ENCODE data around the gene KLF13. TPM values are rescaled to one million over a fixed set of nuclear protein-coding genes. Genes with fewer than 3 reads are reported as not detected.
A peak's percentile ranks its signal among the peaks of the same experiment; 100 is the strongest.

KLF13 gene
- total RNA-seq, 1 donor from 2014 or later: 21.4 TPM

DNA sequence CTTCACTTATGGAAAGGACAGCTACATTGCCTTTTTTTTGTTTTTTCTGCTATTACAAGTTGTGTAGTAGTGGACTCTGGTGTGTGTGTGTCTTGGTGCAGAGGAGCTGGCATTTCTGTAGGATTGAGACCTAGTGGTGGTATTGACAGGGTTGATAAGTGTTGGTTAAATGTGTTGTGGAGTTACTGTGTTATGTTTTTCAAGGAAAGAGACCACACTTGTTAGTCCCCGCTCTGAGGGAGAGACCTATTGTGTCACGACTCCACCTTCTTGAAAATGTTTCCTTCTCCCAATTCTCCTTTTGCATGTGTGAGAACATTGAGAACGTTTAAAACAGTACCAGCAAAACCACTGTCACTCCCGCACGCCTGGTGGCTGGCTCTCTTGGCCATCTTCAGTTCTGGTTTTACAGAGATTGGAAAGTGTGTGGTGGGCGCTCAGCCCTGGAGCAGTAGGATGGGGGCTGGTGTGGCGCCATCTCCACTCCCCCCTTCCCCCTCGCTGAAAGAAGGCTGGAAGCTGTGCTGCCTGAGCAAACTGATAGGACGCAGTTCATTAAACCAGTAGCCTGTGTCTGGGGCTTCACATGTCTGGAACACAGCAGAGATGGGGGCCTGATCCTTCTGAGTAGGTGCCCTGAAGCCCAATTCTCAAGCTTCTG, 5.5 kb downstream of the KLF13 start:
- no peak for DNase-seq (ENCODE audit: low read depth in 2 of 2)

DNA sequence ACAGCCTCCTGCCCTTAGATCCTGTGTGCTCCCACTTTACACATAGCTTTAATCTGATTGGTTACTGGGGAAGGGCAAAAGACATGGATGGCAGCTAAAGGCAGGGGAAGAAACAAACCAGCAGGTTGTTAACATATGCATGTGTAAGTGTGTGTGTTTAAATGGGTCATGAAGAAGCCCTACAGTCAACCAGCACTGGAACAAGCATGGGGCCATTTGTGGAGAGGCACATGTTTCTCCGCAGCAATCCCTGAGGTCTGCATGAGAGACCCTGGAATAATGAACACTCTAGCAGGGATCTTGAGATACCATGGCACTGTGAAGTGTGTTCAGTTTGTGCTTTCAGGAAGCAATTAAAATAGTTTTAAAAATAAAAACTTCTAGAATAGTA, 6.0 kb downstream of the KLF13 start:
- no peak for DNase-seq (ENCODE audit: low read depth in 2 of 2)

DNA sequence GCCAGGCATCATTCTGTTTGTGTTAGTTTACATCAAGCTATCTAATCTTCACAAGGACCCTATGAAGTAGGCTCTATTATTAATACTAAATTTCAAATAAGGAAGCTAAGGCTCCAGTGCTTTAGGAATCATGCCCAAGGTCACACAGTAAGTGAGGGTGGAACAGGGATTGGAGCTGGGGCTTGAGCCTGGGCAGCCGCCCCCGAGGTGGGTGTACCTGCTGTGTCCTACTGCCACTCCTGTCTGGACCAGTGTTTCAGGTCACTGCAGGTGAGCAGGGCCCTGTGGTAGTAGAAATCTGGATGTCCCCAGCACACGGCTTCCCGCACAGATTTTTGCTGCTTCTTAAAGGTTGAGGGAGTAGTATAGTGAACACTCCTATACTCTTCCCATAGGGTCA, 6.5 kb downstream of the KLF13 start:
- no peak for DNase-seq (ENCODE audit: low read depth in 2 of 2)

GRCh38 chr15:31333820-31334219, 7.2 kb downstream of the KLF13 start:
- no peak for DNase-seq (ENCODE audit: low read depth in 2 of 2)

DNA sequence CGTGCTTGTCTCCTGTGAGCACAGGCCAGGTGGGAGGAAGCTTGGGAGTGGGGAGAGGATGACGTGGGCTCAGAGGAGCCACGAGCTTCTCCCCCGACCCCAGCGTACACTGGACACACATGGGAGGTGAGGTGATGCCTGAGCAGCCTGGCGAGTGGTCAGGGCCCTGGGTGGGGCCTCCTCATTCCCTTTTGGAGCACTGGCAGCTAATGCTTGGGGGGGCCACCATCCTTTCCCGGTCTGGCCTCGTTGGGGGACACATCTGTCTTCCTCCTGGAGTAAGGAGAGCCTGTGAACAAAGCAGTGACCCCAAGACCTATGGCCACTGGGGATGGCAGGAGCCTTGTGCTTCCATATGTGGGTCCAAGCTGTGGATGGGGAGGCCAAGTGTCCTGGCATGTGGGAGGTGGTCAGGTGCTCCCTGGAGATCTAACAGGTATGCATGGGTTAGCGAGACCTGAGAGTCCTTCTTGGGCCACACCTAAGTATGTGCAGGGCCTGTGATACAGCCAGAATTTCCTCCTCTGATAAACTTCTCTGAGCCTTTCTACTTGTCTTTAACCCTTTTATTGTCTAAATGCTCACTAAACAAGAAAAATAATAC, 9.5 kb downstream of the KLF13 start:
- no peak for DNase-seq (ENCODE audit: low read depth in 2 of 2)

GRCh38 chr15:31336593-31337295, 10.1 kb downstream of the KLF13 start:
- DNase-seq (ENCODE audit: low read depth in 2 of 2): no peak

DNA sequence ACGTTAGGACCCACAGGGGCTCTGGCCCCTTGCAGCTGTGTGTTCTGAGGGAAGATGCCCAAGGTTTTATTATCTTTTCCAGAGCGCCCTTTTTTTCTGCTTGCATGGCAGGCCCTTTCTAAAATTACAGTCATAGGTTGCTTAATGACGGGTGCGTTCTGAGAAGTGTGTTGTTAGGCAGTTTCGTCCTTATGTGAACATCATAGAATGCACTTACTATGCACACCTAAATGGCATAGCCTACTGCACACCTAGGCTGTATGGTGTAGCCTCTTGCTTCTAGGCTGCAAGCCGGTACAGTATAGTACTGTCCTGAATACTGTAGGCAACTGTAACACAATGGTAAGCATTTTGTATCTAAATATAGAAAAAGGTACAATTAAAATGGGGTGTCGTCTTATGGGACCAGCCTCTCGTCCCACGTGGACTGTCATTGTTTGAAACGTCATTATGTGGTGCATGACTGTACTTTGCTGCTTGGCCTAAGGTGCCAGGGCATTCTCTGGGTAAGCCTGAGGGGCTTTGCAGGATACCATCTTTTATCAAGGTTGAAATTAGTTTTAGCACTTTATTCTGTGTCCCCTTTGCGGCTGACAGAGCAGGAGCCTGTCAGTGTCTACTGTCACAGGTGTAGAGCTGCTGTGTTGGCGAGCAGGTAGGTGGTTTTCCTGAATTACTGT, 10.9 kb downstream of the KLF13 start:
- no peak for DNase-seq (ENCODE audit: low read depth in 2 of 2)

DNA sequence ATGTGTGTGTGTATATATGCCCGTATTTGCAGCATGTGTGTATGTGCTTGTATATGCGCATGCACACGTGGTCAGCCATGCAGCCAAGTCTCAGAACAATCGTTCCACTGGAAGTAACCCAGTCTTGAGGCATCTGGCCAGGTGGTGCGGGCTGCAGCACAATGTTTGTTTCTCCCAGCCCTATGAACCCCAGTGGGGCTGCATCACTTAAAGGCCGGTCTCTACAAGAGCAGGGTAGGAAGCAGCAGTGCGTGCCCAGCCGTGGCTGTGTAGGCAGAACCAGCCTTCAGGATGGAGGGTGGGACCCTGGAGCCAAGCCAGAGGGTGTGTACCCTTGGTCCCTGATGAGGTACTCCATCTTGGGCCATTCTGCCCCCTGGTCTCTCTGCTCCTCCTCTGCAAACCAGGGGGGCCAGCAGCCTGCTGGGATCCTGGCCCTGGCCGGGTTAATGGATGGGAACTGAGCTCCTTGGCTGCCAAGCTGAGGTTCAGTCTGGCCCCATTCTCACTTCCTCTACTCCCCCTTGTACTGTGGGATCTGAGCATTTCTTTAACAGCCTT, 11.8 kb downstream of the KLF13 start:
- no peak for DNase-seq (ENCODE audit: low read depth in 2 of 2)

DNA sequence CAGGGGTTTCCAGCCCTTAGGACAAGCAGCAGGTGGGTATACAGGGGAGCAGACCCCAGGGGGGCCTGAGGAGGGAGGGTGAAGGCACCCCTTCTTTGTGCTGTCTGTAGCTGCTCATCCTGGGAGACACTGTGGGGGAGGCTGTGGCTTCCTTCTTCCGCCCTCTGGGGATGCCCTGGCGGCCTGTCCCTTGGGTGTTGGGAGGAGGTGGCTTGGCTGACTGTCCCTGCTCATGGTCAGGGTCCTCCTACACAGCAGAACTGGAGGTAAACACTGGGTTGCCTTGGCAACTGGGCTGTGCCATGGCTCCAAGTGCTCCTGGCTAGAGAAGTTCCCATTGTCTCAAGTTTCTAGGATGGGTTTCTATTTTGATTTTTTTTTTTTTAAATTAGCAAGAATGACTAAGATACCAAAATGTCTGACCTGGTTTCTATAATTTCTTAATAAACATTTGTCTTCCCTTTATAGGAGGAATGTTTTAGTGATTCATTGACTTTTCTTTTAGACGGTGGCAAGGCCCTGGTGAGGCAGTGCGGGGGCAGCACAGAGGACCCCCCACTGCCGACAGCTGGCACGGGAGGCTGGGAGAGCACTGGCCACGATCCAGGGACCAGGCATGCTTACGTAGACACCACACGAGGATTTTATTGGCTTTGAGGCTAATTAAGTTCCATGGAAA, 12.4 kb downstream of the KLF13 start:
- DNase-seq (ENCODE audit: low read depth in 2 of 2): peak in 1 of 2 donors; percentile 64

DNA sequence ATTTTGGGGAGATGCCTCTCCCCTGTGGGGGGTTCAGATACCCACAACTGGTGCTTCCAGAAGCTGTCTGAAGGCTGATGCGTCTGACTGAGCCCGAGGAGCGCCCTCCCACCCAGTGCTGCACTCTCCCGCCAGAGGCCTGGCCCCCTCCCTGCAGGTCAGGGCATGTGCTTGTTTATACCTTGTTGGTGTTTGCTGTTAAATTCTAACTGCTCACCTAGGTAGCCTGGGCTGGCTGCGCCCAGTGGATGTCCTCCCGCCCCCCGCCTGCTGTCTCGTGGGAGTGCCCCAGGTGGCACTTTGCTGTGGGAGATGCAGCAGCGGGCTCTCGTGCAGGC, 12.9 kb downstream of the KLF13 start:
- DNase-seq (ENCODE audit: low read depth in 2 of 2): no peak

- no peak for DNase-seq (ENCODE audit: low read depth in 2 of 2)
Measured at GRCh38 chr15:31340047-31340446, 13.4 kb downstream of the KLF13 start.

DNA sequence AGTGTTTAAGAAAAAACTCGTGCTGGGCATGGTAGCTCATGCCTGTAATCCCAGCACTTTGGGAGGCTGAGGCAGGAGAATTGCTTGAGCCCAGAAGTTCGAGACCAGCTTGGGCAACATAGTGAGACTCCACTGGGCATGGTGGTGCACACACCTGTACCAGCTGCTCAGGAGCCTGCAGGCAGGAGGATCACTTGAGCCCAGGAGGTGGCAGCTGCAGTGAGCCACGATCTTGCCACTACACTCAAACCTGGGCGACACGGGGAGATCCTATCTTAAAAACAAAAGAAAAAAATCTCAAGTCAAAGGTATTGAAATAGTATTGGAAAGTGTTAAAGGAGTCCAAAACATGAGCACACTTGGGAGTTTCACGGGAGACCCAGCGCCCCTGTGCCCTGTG, 14.0 kb downstream of the KLF13 start:
- no peak for DNase-seq (ENCODE audit: low read depth in 2 of 2)

DNA sequence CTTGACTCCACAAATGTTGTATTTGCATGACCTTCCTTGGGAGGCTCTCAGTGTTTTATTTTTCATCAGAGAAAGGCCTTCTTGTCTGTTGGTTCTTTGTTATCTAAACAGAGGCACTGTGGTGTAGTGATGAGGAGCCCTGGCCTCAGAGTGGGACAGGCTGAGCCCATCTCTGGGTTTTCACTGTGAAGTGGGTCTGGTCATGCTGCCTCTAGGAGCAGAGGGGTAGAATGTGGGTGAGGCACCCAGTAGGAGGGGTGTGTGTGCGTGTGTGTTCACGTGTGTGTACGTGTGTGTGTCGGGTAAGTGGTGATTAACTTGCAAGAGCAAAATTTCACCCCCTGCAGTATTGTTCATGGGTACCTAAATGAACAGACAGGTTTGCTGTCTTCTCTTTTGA, 14.4 kb downstream of the KLF13 start:
- DNase-seq (ENCODE audit: low read depth in 2 of 2): no peak

- no peak for DNase-seq (ENCODE audit: low read depth in 2 of 2)
Measured at GRCh38 chr15:31341496-31342195, 15.0 kb downstream of the KLF13 start.

DNA sequence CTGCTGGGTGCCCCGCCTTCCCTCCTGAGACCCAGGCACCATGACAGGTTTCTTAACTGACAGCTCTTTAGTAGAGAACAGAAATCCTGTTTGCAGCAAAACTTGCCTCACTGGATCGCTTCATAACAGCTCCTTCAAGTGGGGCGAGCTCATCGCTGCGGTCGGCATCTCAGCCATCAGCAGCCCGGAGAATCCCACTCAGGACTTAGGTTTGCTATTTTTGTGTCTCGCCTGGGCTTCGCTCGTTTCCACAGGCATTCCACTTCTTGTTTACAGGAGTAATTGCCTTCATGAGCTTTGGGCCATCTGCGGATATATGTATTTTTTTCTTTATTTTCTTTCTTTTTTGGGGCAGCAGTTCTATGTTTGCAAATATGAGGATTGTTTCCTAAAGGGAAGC, 15.7 kb downstream of the KLF13 start:
- DNase-seq (ENCODE audit: low read depth in 2 of 2): no peak

DNA sequence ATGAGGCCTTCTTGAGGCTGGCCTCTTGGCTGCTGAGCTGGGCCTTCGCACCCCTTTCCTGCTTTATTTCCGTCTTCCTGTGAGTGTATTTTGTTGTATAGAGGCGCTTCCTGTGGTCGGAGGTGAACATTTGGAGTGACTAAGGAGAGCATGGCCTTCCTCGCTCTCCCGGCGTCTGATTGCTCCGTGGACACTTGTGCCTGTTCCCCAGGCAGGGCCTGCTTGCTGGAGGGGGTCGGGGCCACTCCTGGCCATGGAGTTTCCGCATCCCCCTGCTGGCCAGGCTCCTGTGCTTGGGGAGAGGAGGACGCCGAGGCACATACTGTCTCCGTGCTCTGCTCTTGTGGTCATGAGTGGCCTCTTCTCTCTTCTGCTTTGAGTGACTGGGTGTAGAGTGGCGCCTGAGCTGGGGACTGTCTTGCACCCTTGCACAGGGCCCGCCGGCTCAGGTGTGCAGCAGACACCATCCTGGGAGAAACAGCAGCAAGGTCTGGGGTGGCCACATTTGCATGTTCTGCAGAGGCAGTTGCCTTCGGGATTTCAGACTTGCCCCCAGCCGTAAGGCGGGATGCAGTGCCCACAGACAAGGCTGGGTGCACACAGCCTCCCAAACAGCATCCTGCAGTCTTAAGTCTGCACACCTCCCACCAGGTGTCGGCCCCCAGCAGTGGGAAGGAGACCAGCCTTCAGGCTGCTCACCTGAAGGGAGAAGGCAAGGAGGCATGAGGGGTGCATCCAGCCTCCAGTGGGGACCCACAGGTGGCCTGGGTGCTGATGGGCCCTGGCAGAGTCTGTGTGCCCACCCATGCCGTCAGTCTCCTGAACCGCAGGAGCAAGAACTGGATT, 16.4 kb downstream of the KLF13 start:
- DNase-seq (ENCODE audit: low read depth in 2 of 2): peak in 1 of 2 donors; percentile 75

- no peak for DNase-seq (ENCODE audit: low read depth in 2 of 2)
Measured at GRCh38 chr15:31343831-31344230, 17.2 kb downstream of the KLF13 start.

- no peak for DNase-seq (ENCODE audit: low read depth in 2 of 2)
Measured at GRCh38 chr15:31344266-31344665, 17.6 kb downstream of the KLF13 start.

- no peak for DNase-seq (ENCODE audit: low read depth in 2 of 2)
Measured at GRCh38 chr15:31344823-31345605, 18.4 kb downstream of the KLF13 start.
